Peyer's patch (tissue), 4 donors: ENCODE results near the gene REG1A.

ENCODE experiments used
- CTCF ChIP-seq, 6 experiments: fragments of 450-650 bp in 4 of 6; fragments of 200-600 bp in 2 of 6; sonication (generic) in 1 of 6; IDR thresholded peaks; one replicate each; pipeline ENCODE4 v1.5.1; 2017 to 2019; ENCODE audit warnings: antibody characterized with exemption in 6 of 6, mild to moderate bottlenecking in 3 of 6, moderate library complexity in 1 of 6
- POLR2A ChIP-seq, 2 donors: fragments of 450-650 bp; IDR thresholded peaks; one replicate each; pipeline ENCODE4 v1.5.1; 2017; ENCODE audit warnings: antibody characterized with exemption in 2 of 2, mild to moderate bottlenecking in 2 of 2, moderate library complexity in 2 of 2

GRCh38 chr2:79114797-79115494 lies 5.3 kb upstream of the REG1A start:
- TF ChIP-seq CTCF (IDR thresholded peaks at IDR 0.05) = no peak
- no peak for TF ChIP-seq POLR2A (IDR thresholded peaks at IDR 0.05)
